GM19043 (cell line): ENCODE results near the gene ADTRP.

ENCODE experiments used
- ATAC-seq: cut with Tn5 transposase; IDR thresholded peaks from one replicate; pipeline ENCODE4 v1.9.1; 2021; ENCODE audit warnings: low read depth; ENCODE audit not compliant: unreplicated experiment

ADTRP gene

GRCh38 chr6:11775791-11776409 is 2.7 kb downstream of the ADTRP start:
- ATAC-seq, result no peak

GRCh38 chr6:11774426-11774825 is 4.2 kb downstream of the ADTRP start:
- no peak for ATAC-seq

GRCh38 chr6:11773581-11773980 is 5.0 kb downstream of the ADTRP start:
- ATAC-seq, result no peak

- ATAC-seq, result no peak
Observed at GRCh38 chr6:11773013-11773412, 5.6 kb downstream of the ADTRP start.

GRCh38 chr6:11772109-11772825 is 6.3 kb downstream of the ADTRP start:
- no peak for ATAC-seq

GRCh38 chr6:11771473-11772048 is 7.0 kb downstream of the ADTRP start:
- ATAC-seq, result no peak

GRCh38 chr6:11770546-11771466 is 7.8 kb downstream of the ADTRP start:
- no peak for ATAC-seq

GRCh38 chr6:11769811-11770545 is 8.6 kb downstream of the ADTRP start:
- no peak for ATAC-seq

GRCh38 chr6:11769244-11769643 is 9.4 kb downstream of the ADTRP start:
- ATAC-seq, result no peak

GRCh38 chr6:11767978-11768756 is 10.4 kb downstream of the ADTRP start:
- ATAC-seq, result no peak

- ATAC-seq, result no peak
Observed at GRCh38 chr6:11767458-11767857, 11.1 kb downstream of the ADTRP start.

- no peak for ATAC-seq
Observed at GRCh38 chr6:11766589-11767450, 11.8 kb downstream of the ADTRP start.

GRCh38 chr6:11766043-11766442 is 12.6 kb downstream of the ADTRP start:
- ATAC-seq, result no peak

GRCh38 chr6:11764250-11764604 is 14.4 kb downstream of the ADTRP start:
- no peak for ATAC-seq

GRCh38 chr6:11763460-11764249 is 14.9 kb downstream of the ADTRP start:
- no peak for ATAC-seq

GRCh38 chr6:11762794-11763459 is 15.7 kb downstream of the ADTRP start:
- no peak for ATAC-seq
